A549 (cell line): ENCODE results near the gene LARP1B. TPM values are rescaled to one million over a fixed set of nuclear protein-coding genes. Genes with fewer than 3 reads are reported as not detected.
"Not testable (repeated sequence)": the region's sequence is repeated elsewhere in the genome, so short reads cannot be mapped to it uniquely, and the experiment has no call there.

ENCODE experiments used
- ATAC-seq, 2 experiments: fragments of 200-7000 bp in 1 of 2; fragments of >200 bp in 1 of 2; cut with Nextera tagmentation in 1 of 2; cut with Tn5 transposase in 1 of 2; 3 replicates each; pipeline versions ENCODE4 v1.8.0 to v1.9.1; 2018 to 2020; ENCODE audit warnings: mild to moderate bottlenecking in 1 of 2, moderate library complexity in 1 of 2
- CTCF ChIA-PET: fragments of 300-600 bp; sonication (Branson Sonifier 250); formaldehyde crosslinking; extraction: SDS; loops from one replicate; lab custom pipeline; 2021; ENCODE audit warnings: antibody characterized with exemption, inconsistent platforms; lab: Yijun Ruan, JAX
- POLR2A ChIA-PET: fragments of 350-600 bp; formaldehyde crosslinking; extraction: SDS; loops from one replicate; lab custom pipeline; 2021; ENCODE audit warnings: antibody characterized with exemption, inconsistent platforms; lab: Yijun Ruan, JAX
- DNase-seq, 2 experiments: peaks; one replicate each; pipeline versions ENCODE4 v3.0.0 to v3.0.0-alpha.2; 2011 to 2016; ENCODE audit warnings: low read depth in 1 of 2, low spot score in 1 of 2
- FAIRE-seq: peaks from 2 replicates; lab custom pipeline; 2011; peaks lifted over from hg19 to GRCh38; lab: Jason Lieb, UNC
- H3K27ac ChIP-seq, 2 experiments: fragments of >200 bp; sonication (Bioruptor Twin); formaldehyde crosslinking; 3 replicates each; pipeline ENCODE4 v1.5.1; 2016 to 2017
- H3K4me1 ChIP-seq: fragments of >200 bp; sonication (Bioruptor Twin); formaldehyde crosslinking; 3 replicates; pipeline ENCODE4 v1.6.1; 2016
- H3K4me2 ChIP-seq: fragments of >200 bp; sonication (Bioruptor Twin); formaldehyde crosslinking; 3 replicates; pipeline ENCODE4 v1.6.1; 2016
- H3K4me3 ChIP-seq: fragments of >200 bp; sonication (Bioruptor Twin); formaldehyde crosslinking; 3 replicates; pipeline ENCODE4 v1.5.1; 2016
- H3K9me3 ChIP-seq: fragments of >200 bp; sonication (Bioruptor Twin); formaldehyde crosslinking; 3 replicates; pipeline ENCODE4 v1.6.1; 2016
- BHLHE40 ChIP-seq: IDR thresholded peaks from 2 replicates; pipeline ENCODE4 v1.6.1; 2012; ENCODE audit warnings: low read depth, low read length, inconsistent platforms
- CBX2 ChIP-seq: fragments of 200-600 bp; sonication (generic); IDR thresholded peaks from 2 replicates; pipeline ENCODE4 v1.6.1; 2016; ENCODE audit warnings: low read depth, mild to moderate bottlenecking, borderline replicate concordance
- CHD4 ChIP-seq: fragments of 200-600 bp; sonication (generic); IDR thresholded peaks from 2 replicates; pipeline ENCODE4 v1.6.1; 2016; ENCODE audit warnings: antibody characterized with exemption, mild to moderate bottlenecking, borderline replicate concordance
- GATA3 ChIP-seq: IDR thresholded peaks from 2 replicates; pipeline ENCODE4 v1.6.1; 2012; ENCODE audit warnings: borderline replicate concordance
- HDAC2 ChIP-seq: fragments of 200-600 bp; sonication (generic); IDR thresholded peaks from 2 replicates; pipeline ENCODE4 v1.6.1; 2016
- HEYL ChIP-seq: fragments of 250-450 bp; sonication (Bioruptor Pico); IDR thresholded peaks from 2 replicates; pipeline ENCODE4 v1.8.0; 2021; ENCODE audit warnings: mild to moderate bottlenecking, moderate library complexity
- HOXB5 ChIP-seq: fragments of 250-450 bp; sonication (Bioruptor Pico); IDR thresholded peaks from 2 replicates; pipeline ENCODE4 v1.5.0; 2020; ENCODE audit warnings: mild to moderate bottlenecking, moderate library complexity
- JUN ChIP-seq, 2 experiments: fragments of >200 bp; sonication (Bioruptor Twin); formaldehyde crosslinking; IDR thresholded peaks; 2 replicates in 1 of 2; 3 replicates in 1 of 2; pipeline ENCODE4 v1.6.1; 2016 to 2017
- MAFK ChIP-seq: fragments of 450-650 bp; IDR thresholded peaks from 2 replicates; pipeline ENCODE4 v1.6.1; 2014; ENCODE audit not compliant: partially characterized antibody
- MYC ChIP-seq: IDR thresholded peaks from 2 replicates; pipeline ENCODE4 v1.6.1; 2012; ENCODE audit warnings: mild to moderate bottlenecking, inconsistent platforms, low read length, improper control_type of control experiment, borderline replicate concordance
- NFE2L2 ChIP-seq: fragments of 150-350 bp; conservative IDR thresholded peaks from 2 replicates; pipeline ENCODE4 v1.6.1; 2014; ENCODE audit warnings: low read length
- RAD21 ChIP-seq, 2 experiments: fragments of >200 bp in 1 of 2; sonication (Bioruptor Twin) in 1 of 2; formaldehyde crosslinking in 1 of 2; IDR thresholded peaks in 1 of 2; conservative IDR thresholded peaks in 1 of 2; 2 replicates in 1 of 2; 3 replicates in 1 of 2; pipeline ENCODE4 v1.6.1; 2012 to 2018; ENCODE audit warnings: inconsistent platforms in 1 of 2
- SMC3 ChIP-seq: fragments of >200 bp; sonication (Bioruptor Twin); formaldehyde crosslinking; IDR thresholded peaks from 3 replicates; pipeline ENCODE4 v1.6.1; 2018; ENCODE audit warnings: inconsistent platforms
- ZSCAN20 ChIP-seq: fragments of 250-450 bp; sonication (Bioruptor Pico); IDR thresholded peaks from 2 replicates; pipeline ENCODE4 v1.8.0; 2022; ENCODE audit warnings: mild to moderate bottlenecking, moderate library complexity
- WGBS: methylation state at CpG from one replicate; pipeline ENCODE4 v1.1.6; 2017; ENCODE audit errors: missing lambda C conversion rate; 5-methylcytosine and 5-hydroxymethylcytosine counted together
- polyA plus RNA-seq, 4 experiments: library from polyadenylated mRNA; depleted of rRNA in 3 of 4; stranded (reverse); fragments of >200 nt; fragmentation: RNase III in 1 of 4; extraction: RNeasy Plus Mini Kit Qiagen cat#74134 plus additional on column Dnase treatment in 1 of 4; gene quantifications; 2 replicates in 3 of 4; 3 replicates in 1 of 4; pipeline ENCODE4 v1.2.3, GENCODE V29; 2011 to 2017
- TF ChIP-seq, protein P1 (sequence below): fragments of 150-350 bp; IDR thresholded peaks from 2 replicates; pipeline ENCODE4 v1.6.1; 2014; ENCODE audit warnings: low read depth, mild to moderate bottlenecking, low read length
- TF ChIP-seq, protein P2 (sequence below): fragments of 250-450 bp; sonication (Bioruptor Pico); IDR thresholded peaks from 2 replicates; pipeline ENCODE4 v1.5.0; 2021; ENCODE audit warnings: mild to moderate bottlenecking, moderate library complexity, borderline replicate concordance
- TF ChIP-seq, protein P3 (sequence below): fragments of >200 bp; sonication (Bioruptor Twin); formaldehyde crosslinking; IDR thresholded peaks from 3 replicates; pipeline ENCODE4 v1.5.1; 2016
- TF ChIP-seq, protein P4 (sequence below): IDR thresholded peaks from 2 replicates; pipeline ENCODE4 v1.6.1; 2012; ENCODE audit warnings: low read depth, borderline replicate concordance
- TF ChIP-seq, protein P5 (sequence below): IDR thresholded peaks from 2 replicates; pipeline ENCODE4 v1.6.1; 2012

LARP1B gene
- polyA plus RNA-seq, 2 of the 4 experiments (the other 2 are of a cell fraction): 8.6 to 25.6 TPM

DNA sequence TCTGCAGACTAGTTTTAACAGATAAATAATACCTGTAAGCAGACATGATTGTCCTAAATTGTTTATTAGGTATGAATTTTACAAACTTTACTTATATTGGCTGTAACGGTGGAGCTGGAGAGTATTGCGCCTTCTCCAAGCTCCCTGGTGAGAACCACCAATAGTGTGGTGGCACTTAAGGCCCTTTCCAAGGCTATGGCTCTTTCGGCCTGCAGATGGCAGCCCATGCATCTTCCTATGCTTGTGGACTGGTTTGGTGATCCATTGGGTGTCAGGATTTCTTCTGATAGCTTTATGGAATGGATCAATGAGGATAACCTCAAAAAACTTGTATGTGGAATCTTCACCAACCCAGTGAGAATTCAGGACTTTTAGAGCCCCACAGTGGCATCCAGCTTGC lies 7.8 kb downstream of the LARP1B start:
- CTCF ChIA-PET: interaction anchor here (0.6 to 1.1 kb wide), 2 partner anchors 37 to 61 kb away, joined by 4 to 5 read pairs; no protein-coding TSS in a partner anchor
- WGBS: 67% methylated on average over 3 of the region's 3 CpGs
- H3K9me3 ChIP-seq: no peaks in the 10 kb centered on the region

DNA sequence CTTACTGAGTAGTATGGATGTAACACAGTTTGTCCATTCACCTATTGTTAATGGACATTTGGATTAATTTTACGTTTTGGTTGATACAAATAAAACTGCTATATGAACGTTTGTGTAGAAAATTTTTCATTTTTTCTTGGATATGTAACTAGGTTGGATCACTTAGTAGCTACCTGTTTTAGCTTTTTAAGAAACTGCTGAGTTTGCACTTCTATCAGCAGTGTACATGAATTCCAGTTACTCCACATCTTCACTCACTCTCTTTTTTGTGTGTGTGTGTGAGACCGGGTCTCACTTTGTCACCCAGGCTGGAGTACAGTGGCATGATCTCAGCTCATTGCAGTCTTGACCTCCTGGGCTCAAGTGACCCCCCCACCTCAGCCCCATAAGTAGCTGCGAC lies 15.4 kb downstream of the LARP1B start:
- TF ChIP-seq HEYL (CRISPR knock-in tag) (no peak), MAFK (peak; percentile 96)
- DNase-seq (no peak), ATAC-seq (no peak), FAIRE-seq (no peak)
- Histone ChIP-seq H3K9me3 (no peaks in the 10 kb centered on the region), H3K27ac (no peak overlapping the region), H3K4me2 (no peak overlapping the region), H3K4me1 (no peaks in the 10 kb centered on the region), H3K4me3 (no peak overlapping the region)
- POLR2A ChIA-PET: no interaction called here
- 75% methylated on average over 4 of the region's 4 CpGs for WGBS
- CTCF ChIA-PET: interaction anchor here (0.8 kb wide), 1 partner anchor 10 kb away, joined by 4 read pairs; no protein-coding TSS in a partner anchor

More for the DNA sequence above, 7.8 kb downstream of the LARP1B start:
- FAIRE-seq (no peak), ATAC-seq (peak; percentile 90 to 95), DNase-seq (peak; percentile 13 to 72)
- TF ChIP-seq SMC3 (0 out of 3 replicates have a peak, but pooled peaks have one; percentile 13), CBX2 (no peak), BHLHE40 (no peak), CHD4 (no peak), RAD21 (conservative IDR thresholded peaks at IDR 0.05 in 1 of 2, IDR thresholded peaks at IDR 0.05 in 1 of 2) (peak; percentile 15 to 51; a peak in 2 of 5 replicates)
- TF ChIP-seq, protein P1, sequence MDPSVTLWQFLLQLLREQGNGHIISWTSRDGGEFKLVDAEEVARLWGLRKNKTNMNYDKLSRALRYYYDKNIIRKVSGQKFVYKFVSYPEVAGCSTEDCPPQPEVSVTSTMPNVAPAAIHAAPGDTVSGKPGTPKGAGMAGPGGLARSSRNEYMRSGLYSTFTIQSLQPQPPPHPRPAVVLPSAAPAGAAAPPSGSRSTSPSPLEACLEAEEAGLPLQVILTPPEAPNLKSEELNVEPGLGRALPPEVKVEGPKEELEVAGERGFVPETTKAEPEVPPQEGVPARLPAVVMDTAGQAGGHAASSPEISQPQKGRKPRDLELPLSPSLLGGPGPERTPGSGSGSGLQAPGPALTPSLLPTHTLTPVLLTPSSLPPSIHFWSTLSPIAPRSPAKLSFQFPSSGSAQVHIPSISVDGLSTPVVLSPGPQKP: no peak
- TF ChIP-seq, protein P2, sequence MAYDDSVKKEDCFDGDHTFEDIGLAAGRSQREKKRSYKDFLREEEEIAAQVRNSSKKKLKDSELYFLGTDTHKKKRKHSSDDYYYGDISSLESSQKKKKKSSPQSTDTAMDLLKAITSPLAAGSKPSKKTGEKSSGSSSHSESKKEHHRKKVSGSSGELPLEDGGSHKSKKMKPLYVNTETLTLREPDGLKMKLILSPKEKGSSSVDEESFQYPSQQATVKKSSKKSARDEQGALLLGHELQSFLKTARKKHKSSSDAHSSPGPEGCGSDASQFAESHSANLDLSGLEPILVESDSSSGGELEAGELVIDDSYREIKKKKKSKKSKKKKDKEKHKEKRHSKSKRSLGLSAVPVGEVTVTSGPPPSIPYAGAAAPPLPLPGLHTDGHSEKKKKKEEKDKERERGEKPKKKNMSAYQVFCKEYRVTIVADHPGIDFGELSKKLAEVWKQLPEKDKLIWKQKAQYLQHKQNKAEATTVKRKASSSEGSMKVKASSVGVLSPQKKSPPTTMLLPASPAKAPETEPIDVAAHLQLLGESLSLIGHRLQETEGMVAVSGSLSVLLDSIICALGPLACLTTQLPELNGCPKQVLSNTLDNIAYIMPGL (CRISPR knock-in tag): no peak
- TF ChIP-seq, protein P3, sequence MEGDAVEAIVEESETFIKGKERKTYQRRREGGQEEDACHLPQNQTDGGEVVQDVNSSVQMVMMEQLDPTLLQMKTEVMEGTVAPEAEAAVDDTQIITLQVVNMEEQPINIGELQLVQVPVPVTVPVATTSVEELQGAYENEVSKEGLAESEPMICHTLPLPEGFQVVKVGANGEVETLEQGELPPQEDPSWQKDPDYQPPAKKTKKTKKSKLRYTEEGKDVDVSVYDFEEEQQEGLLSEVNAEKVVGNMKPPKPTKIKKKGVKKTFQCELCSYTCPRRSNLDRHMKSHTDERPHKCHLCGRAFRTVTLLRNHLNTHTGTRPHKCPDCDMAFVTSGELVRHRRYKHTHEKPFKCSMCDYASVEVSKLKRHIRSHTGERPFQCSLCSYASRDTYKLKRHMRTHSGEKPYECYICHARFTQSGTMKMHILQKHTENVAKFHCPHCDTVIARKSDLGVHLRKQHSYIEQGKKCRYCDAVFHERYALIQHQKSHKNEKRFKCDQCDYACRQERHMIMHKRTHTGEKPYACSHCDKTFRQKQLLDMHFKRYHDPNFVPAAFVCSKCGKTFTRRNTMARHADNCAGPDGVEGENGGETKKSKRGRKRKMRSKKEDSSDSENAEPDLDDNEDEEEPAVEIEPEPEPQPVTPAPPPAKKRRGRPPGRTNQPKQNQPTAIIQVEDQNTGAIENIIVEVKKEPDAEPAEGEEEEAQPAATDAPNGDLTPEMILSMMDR: peak; percentile 30; the same call in 2 of the 3 replicates
- no peak overlapping the region for H3K4me2 ChIP-seq
- no peak overlapping the region for H3K4me3 ChIP-seq
- H3K27ac ChIP-seq: no peak overlapping the region
- POLR2A ChIA-PET: interaction anchor here (1.0 kb wide), 1 partner anchor 8 kb away, joined by 3 read pairs; the partner anchor contains the start of gene LARP1B
- 0 out of 3 replicates have a peak, but pooled peaks cover 3% of the 10 kb centered on the region for H3K4me1 ChIP-seq

DNA sequence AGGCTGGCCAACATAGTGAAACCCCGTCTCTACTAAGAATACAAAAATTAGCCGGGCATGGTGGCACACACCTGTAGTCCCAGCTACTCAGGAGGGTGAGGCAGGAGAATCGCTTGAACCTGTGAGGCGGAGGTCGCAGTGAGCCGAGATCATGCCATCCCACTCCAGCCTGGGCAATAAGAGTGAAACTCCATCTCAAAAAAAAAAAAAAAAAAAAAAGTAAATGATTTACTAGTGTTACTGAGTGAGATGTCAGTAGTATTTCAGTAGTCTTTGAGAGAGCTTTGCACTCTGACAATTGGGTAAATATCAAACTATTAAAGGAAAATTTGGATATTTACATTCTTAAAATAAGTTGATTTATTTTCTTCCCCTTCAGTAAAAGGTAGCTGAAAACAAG lies 34.2 kb downstream of the LARP1B start:
- POLR2A ChIA-PET, H3K4me1 ChIP-seq, H3K4me2 ChIP-seq, FAIRE-seq, H3K4me3 ChIP-seq, ATAC-seq, H3K27ac ChIP-seq, H3K9me3 ChIP-seq, CTCF ChIA-PET, DNase-seq: not testable (repeated sequence)
- 86% methylated on average over 5 of the region's 6 CpGs for whole genome bisulfite sequencing

DNA sequence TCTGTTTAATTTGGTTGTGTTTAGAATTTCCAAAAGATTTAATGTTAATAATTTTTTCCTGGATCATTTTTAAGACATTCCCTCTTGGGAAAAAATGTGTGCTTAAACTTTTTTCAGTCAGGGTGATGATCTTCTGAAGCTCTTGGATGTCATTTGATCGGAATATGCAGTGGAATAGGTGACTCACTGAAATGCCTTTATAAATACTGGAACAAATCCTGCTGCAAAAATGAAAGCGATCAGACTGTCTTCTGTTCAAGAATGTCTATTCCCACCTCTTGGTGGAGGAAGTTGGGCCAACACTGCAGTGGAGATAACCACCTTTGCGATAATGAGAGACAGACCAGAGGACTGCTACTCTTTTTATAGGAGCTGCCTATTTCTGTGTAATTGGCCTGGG lies 46.7 kb downstream of the LARP1B start:
- CTCF ChIA-PET: interaction anchor here (0.6 to 1.9 kb wide), 2 partner anchors 13 to 34 kb away, joined by 3 to 4 read pairs; no protein-coding TSS in a partner anchor
- ATAC-seq (no peak), FAIRE-seq (no peak)
- TF ChIP-seq, protein P4, sequence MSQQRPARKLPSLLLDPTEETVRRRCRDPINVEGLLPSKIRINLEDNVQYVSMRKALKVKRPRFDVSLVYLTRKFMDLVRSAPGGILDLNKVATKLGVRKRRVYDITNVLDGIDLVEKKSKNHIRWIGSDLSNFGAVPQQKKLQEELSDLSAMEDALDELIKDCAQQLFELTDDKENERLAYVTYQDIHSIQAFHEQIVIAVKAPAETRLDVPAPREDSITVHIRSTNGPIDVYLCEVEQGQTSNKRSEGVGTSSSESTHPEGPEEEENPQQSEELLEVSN: no peak
- no peak for TF ChIP-seq MYC
- TF ChIP-seq, protein P1: no peak
- no peak for TF ChIP-seq JUN (IDR thresholded peaks at IDR 0.05)
- TF ChIP-seq RAD21 (conservative IDR thresholded peaks at IDR 0.05 in 1 of 2, IDR thresholded peaks at IDR 0.05 in 1 of 2): no peak
- TF ChIP-seq ZSCAN20: no peak
- TF ChIP-seq, protein P5, sequence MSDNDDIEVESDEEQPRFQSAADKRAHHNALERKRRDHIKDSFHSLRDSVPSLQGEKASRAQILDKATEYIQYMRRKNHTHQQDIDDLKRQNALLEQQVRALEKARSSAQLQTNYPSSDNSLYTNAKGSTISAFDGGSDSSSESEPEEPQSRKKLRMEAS: no peak
- no peak for TF ChIP-seq NFE2L2
- TF ChIP-seq SMC3: no peak
- TF ChIP-seq HEYL (CRISPR knock-in tag): no peak
- TF ChIP-seq HOXB5: no peak
- no peak for TF ChIP-seq HDAC2
- no peak for TF ChIP-seq GATA3

More for the DNA sequence above, 46.7 kb downstream of the LARP1B start:
- no peak overlapping the region for H3K4me3 ChIP-seq
- POLR2A ChIA-PET: no interaction called here
- WGBS: 84% methylated on average over 3 of the region's 3 CpGs
- H3K4me1 ChIP-seq: no peaks in the 10 kb centered on the region
- DNase-seq: no peak
- H3K4me2 ChIP-seq: no peak overlapping the region
- no peaks in the 10 kb centered on the region for H3K9me3 ChIP-seq
- no peak overlapping the region for H3K27ac ChIP-seq
